ENCODE data around the gene C17orf107.

The C17orf107 gene

GRCh38 chr17:4944163-4944553 lies 44.8 kb downstream of the C17orf107 start:
- DNase-seq (ENCODE audit: low read depth) = no peak
- no peak overlapping the region for H3K4me3 ChIP-seq (ENCODE audit: low read length)
- no peak for TF ChIP-seq CTCF (conservative IDR thresholded peaks at IDR 0.05; ENCODE audit: low read depth, low read length)

- TF ChIP-seq CTCF (conservative IDR thresholded peaks at IDR 0.05; ENCODE audit: low read depth, low read length) = no peak
- H3K4me3 ChIP-seq (ENCODE audit: low read length) = no peak overlapping the region
- DNase-seq (ENCODE audit: low read depth) = no peak
Observed at GRCh38 chr17:4944554-4945175, 45.3 kb downstream of the C17orf107 start.

GRCh38 chr17:4945176-4945943 lies 46.0 kb downstream of the C17orf107 start:
- no peak for TF ChIP-seq CTCF (conservative IDR thresholded peaks at IDR 0.05; ENCODE audit: low read depth, low read length)
- no peak for DNase-seq (ENCODE audit: low read depth)

GRCh38 chr17:4945944-4946280 lies 46.6 kb downstream of the C17orf107 start:
- DNase-seq (ENCODE audit: low read depth) = no peak
- TF ChIP-seq CTCF (conservative IDR thresholded peaks at IDR 0.05; ENCODE audit: low read depth, low read length) = no peak
- H3K4me3 ChIP-seq (ENCODE audit: low read length) = peak overlapping the region; percentile 93

More at GRCh38 chr17:4945176-4945943, 46.0 kb downstream of the C17orf107 start:
- peak overlapping the region; percentile 29 for H3K4me3 ChIP-seq (ENCODE audit: low read length)

GRCh38 chr17:4946312-4946976 lies 47.1 kb downstream of the C17orf107 start:
- H3K4me3 ChIP-seq (ENCODE audit: low read length) = peak overlapping the region; percentile 93
- no peak for DNase-seq (ENCODE audit: low read depth)
- TF ChIP-seq CTCF (conservative IDR thresholded peaks at IDR 0.05; ENCODE audit: low read depth, low read length) = no peak

- peak overlapping the region; percentile 93 for H3K4me3 ChIP-seq (ENCODE audit: low read length)
- no peak for TF ChIP-seq CTCF (conservative IDR thresholded peaks at IDR 0.05; ENCODE audit: low read depth, low read length)
- no peak for DNase-seq (ENCODE audit: low read depth)
Observed at GRCh38 chr17:4947010-4947410, 47.7 kb downstream of the C17orf107 start.
